Panc1 (cell line): ENCODE measurements around the gene OSER1.

Experiments used
- POLR2AphosphoS5 ChIP-seq: IDR thresholded peaks from 2 replicates; pipeline ENCODE4 v1.6.1; 2012; ENCODE audit warnings: mild to moderate bottlenecking, low read depth, low read length, moderate library complexity
- TF ChIP-seq, protein P1 (sequence below): fragments of 450-650 bp; IDR thresholded peaks from 2 replicates; pipeline ENCODE4 v1.5.1; 2017; ENCODE audit warnings: mild to moderate bottlenecking
- TF ChIP-seq, protein P2 (sequence below), 2 experiments: IDR thresholded peaks; 2 replicates each; pipeline ENCODE4 v1.6.1; 2011 to 2012; ENCODE audit warnings: low read depth in 2 of 2, control low read depth in 1 of 2, low read length in 1 of 2, mild to moderate bottlenecking in 1 of 2, moderate library complexity in 1 of 2; ENCODE audit not compliant: insufficient read depth in 1 of 2

DNA sequence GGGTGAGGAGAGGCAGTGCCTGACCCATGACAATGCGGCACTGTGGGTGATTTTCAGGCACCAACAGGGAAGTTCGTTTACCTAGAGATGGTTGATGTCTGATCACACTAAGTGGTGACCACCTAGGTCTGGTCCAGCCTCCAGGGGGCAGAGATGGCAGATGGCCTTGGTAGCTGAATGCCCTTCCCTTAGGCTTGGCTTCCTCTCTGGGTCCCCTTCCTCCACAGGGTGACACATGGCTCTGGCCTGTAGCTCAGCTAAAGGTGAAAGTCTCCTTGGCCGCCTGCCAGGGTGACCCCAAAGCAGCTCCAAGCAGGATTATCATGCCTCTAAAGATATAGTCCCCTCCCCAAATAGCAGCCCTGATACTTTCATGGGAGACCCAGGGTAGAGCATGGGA is 43.0 kb upstream of the OSER1 start:
- TF ChIP-seq, protein P1, sequence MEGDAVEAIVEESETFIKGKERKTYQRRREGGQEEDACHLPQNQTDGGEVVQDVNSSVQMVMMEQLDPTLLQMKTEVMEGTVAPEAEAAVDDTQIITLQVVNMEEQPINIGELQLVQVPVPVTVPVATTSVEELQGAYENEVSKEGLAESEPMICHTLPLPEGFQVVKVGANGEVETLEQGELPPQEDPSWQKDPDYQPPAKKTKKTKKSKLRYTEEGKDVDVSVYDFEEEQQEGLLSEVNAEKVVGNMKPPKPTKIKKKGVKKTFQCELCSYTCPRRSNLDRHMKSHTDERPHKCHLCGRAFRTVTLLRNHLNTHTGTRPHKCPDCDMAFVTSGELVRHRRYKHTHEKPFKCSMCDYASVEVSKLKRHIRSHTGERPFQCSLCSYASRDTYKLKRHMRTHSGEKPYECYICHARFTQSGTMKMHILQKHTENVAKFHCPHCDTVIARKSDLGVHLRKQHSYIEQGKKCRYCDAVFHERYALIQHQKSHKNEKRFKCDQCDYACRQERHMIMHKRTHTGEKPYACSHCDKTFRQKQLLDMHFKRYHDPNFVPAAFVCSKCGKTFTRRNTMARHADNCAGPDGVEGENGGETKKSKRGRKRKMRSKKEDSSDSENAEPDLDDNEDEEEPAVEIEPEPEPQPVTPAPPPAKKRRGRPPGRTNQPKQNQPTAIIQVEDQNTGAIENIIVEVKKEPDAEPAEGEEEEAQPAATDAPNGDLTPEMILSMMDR = no peak
- TF ChIP-seq POLR2AphosphoS5 = no peak
- TF ChIP-seq, protein P2, sequence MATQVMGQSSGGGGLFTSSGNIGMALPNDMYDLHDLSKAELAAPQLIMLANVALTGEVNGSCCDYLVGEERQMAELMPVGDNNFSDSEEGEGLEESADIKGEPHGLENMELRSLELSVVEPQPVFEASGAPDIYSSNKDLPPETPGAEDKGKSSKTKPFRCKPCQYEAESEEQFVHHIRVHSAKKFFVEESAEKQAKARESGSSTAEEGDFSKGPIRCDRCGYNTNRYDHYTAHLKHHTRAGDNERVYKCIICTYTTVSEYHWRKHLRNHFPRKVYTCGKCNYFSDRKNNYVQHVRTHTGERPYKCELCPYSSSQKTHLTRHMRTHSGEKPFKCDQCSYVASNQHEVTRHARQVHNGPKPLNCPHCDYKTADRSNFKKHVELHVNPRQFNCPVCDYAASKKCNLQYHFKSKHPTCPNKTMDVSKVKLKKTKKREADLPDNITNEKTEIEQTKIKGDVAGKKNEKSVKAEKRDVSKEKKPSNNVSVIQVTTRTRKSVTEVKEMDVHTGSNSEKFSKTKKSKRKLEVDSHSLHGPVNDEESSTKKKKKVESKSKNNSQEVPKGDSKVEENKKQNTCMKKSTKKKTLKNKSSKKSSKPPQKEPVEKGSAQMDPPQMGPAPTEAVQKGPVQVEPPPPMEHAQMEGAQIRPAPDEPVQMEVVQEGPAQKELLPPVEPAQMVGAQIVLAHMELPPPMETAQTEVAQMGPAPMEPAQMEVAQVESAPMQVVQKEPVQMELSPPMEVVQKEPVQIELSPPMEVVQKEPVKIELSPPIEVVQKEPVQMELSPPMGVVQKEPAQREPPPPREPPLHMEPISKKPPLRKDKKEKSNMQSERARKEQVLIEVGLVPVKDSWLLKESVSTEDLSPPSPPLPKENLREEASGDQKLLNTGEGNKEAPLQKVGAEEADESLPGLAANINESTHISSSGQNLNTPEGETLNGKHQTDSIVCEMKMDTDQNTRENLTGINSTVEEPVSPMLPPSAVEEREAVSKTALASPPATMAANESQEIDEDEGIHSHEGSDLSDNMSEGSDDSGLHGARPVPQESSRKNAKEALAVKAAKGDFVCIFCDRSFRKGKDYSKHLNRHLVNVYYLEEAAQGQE (IDR thresholded peaks at IDR 0.05; ENCODE audit: insufficient read depth in 1 of 2, low read depth in 2 of 2, low read length in 1 of 2) = no peak
